Neural cell (in vitro differentiated cells): ENCODE results near the gene CKM. TPM values are rescaled to one million over a fixed set of nuclear protein-coding genes. Genes with fewer than 3 reads are reported as not detected.
"Not testable (repeated sequence)": the region's sequence is repeated elsewhere in the genome, so short reads cannot be mapped to it uniquely, and the experiment has no call there.

Experiments used
- H2AFZ ChIP-seq: fragments of 200-600, 300-800 bp; sonication (generic), shearing (Covaris generic); 2 replicates; pipeline ENCODE4 v1.6.0; 2014; ENCODE audit warnings: low read depth, mild to moderate bottlenecking, antibody characterized with exemption, low read length, moderate library complexity
- H3F3A ChIP-seq: fragments of 200-600 bp; shearing (Covaris generic); 2 replicates; pipeline ENCODE4 v1.6.1; 2016; ENCODE audit warnings: mild to moderate bottlenecking, moderate library complexity, mixed read lengths, antibody characterized with exemption, low read length; ENCODE audit not compliant: insufficient read depth, poor library complexity, severe bottlenecking
- H3K27ac ChIP-seq: fragments of 200-600, 300-800 bp; sonication (generic), shearing (Covaris generic); 2 replicates; pipeline ENCODE4 v1.5.1; 2014; ENCODE audit warnings: mild to moderate bottlenecking, low read length, moderate library complexity
- H3K27me3 ChIP-seq: fragments of 300-800, 200-600 bp; sonication (generic), shearing (Covaris generic); 2 replicates; pipeline ENCODE4 v1.6.0; 2014; ENCODE audit warnings: mild to moderate bottlenecking, low read depth, low read length, moderate library complexity; ENCODE audit not compliant: insufficient read depth
- H3K36me3 ChIP-seq: fragments of 300-800, 200-600 bp; sonication (generic), shearing (Covaris generic); 2 replicates; pipeline ENCODE4 v1.5.1; 2014; ENCODE audit warnings: mild to moderate bottlenecking, antibody characterized with exemption, low read length, moderate library complexity; ENCODE audit not compliant: insufficient read depth
- H3K4me2 ChIP-seq: fragments of 300-800, 200-600 bp; sonication (generic), shearing (Covaris generic); 2 replicates; pipeline ENCODE4 v1.6.0; 2014; ENCODE audit warnings: mild to moderate bottlenecking, low read length
- H3K4me3 ChIP-seq: fragments of 300-800, 200-600 bp; sonication (generic), shearing (Covaris generic); 2 replicates; pipeline ENCODE4 v1.5.1; 2014; ENCODE audit warnings: mild to moderate bottlenecking, low read length, moderate library complexity
- H3K79me2 ChIP-seq: fragments of 200-600 bp; shearing (Covaris generic); replicated peaks from 2 replicates; pipeline ENCODE4 v1.6.0; 2014; ENCODE audit warnings: mild to moderate bottlenecking, low read length, moderate library complexity; ENCODE audit not compliant: insufficient read depth
- H3K9ac ChIP-seq: fragments of 300-800, 200-600 bp; sonication (generic), shearing (Covaris generic); 2 replicates; pipeline ENCODE4 v1.6.1; 2016; ENCODE audit warnings: mild to moderate bottlenecking, low read length, mixed read lengths
- H3K9me2 ChIP-seq: fragments of 200-600 bp; shearing (Covaris generic); 2 replicates; pipeline ENCODE4 v1.6.1; 2016; ENCODE audit warnings: mild to moderate bottlenecking, low read length, mixed read lengths; ENCODE audit not compliant: insufficient read depth
- H3K9me3 ChIP-seq: fragments of 200-600, 300-800 bp; sonication (generic), shearing (Covaris generic); 2 replicates; pipeline ENCODE4 v1.6.1; 2016; ENCODE audit warnings: mild to moderate bottlenecking, mixed run types, low read length, moderate library complexity, mixed read lengths
- H4K20me1 ChIP-seq: fragments of 200-600 bp; shearing (Covaris generic); 2 replicates; pipeline ENCODE4 v1.6.1; 2016; ENCODE audit warnings: mild to moderate bottlenecking, mixed run types; ENCODE audit not compliant: insufficient read depth
- CTCF ChIP-seq: fragments of 450-650 bp; IDR thresholded peaks from 2 replicates; pipeline ENCODE4 v1.5.1; 2014; ENCODE audit warnings: antibody characterized with exemption, mild to moderate bottlenecking, moderate library complexity; ENCODE audit not compliant: poor library complexity, severe bottlenecking
- EP300 ChIP-seq: fragments of 450-650 bp; conservative IDR thresholded peaks from 2 replicates; pipeline ENCODE4 v1.6.1; 2014; ENCODE audit warnings: antibody characterized with exemption, mild to moderate bottlenecking, moderate library complexity; ENCODE audit not compliant: poor library complexity, severe bottlenecking
- EZH2 ChIP-seq: fragments of 200-600, 300-800 bp; shearing (Covaris generic), sonication (generic); IDR thresholded peaks from 2 replicates; pipeline ENCODE4 v1.6.1; 2014; ENCODE audit warnings: antibody characterized with exemption, low read length, borderline replicate concordance, mild to moderate bottlenecking; ENCODE audit not compliant: insufficient read depth, poor library complexity, severe bottlenecking
- MXI1 ChIP-seq: fragments of 450-650 bp; conservative IDR thresholded peaks from 2 replicates; pipeline ENCODE4 v1.6.1; 2014; ENCODE audit warnings: antibody characterized with exemption, mild to moderate bottlenecking; ENCODE audit not compliant: poor library complexity, severe bottlenecking
- POLR2AphosphoS5 ChIP-seq: IDR thresholded peaks from 2 replicates; pipeline ENCODE4 v1.6.1; 2012
- RAD21 ChIP-seq: fragments of 450-650 bp; conservative IDR thresholded peaks from 2 replicates; pipeline ENCODE4 v1.6.1; 2014; ENCODE audit warnings: antibody characterized with exemption, mild to moderate bottlenecking, moderate library complexity
- REST ChIP-seq: IDR thresholded peaks from 2 replicates; pipeline ENCODE4 v1.6.1; 2012; ENCODE audit warnings: borderline replicate concordance
- SMC3 ChIP-seq: fragments of 450-650 bp; conservative IDR thresholded peaks from 2 replicates; pipeline ENCODE4 v1.6.1; 2014; ENCODE audit warnings: antibody characterized with exemption, mild to moderate bottlenecking, moderate library complexity; ENCODE audit not compliant: poor library complexity
- TAF1 ChIP-seq: IDR thresholded peaks from 2 replicates; pipeline ENCODE4 v1.6.1; 2012; ENCODE audit warnings: low read depth
- polyA plus RNA-seq: library from polyadenylated mRNA; depleted of rRNA; stranded (reverse); fragments of >200 nt; gene quantifications from 2 replicates; pipeline ENCODE4 v1.2.3, GENCODE V29; 2014

The CKM gene
- polyA plus RNA-seq, 1 donor from 2014 or later, result 0.14 TPM

GRCh38 chr19:45339629-45340028 is 17.0 kb upstream of the CKM start:
- Histone ChIP-seq H4K20me1 (no peaks in the 10 kb centered on the region), H3K36me3 (no peaks in the 10 kb centered on the region), H3K9me3 (no peaks in the 10 kb centered on the region), H3K9ac (no peak overlapping the region), H3K9me2 (no peaks in the 10 kb centered on the region), H3K4me3 (no peak overlapping the region), H3K79me2 (no peaks in the 10 kb centered on the region), H3K27me3 (peaks cover 33% of the 10 kb centered on the region), H2AFZ (no peak overlapping the region), H3F3A (no peaks in the 10 kb centered on the region), H3K27ac (no peak overlapping the region), H3K4me2 (no peak overlapping the region)
- TF ChIP-seq EZH2 (no peak), POLR2AphosphoS5 (no peak), RAD21 (no peak), EP300 (no peak), CTCF (no peak), TAF1 (no peak)

- Histone ChIP-seq H3K4me3 (no peak overlapping the region), H3K9ac (no peak overlapping the region), H3K36me3 (no peaks in the 10 kb centered on the region), H3K27ac (no peak overlapping the region), H2AFZ (no peak overlapping the region), H4K20me1 (no peaks in the 10 kb centered on the region), H3K79me2 (no peaks in the 10 kb centered on the region), H3K27me3 (peaks cover 28% of the 10 kb centered on the region), H3K4me2 (no peak overlapping the region), H3F3A (no peaks in the 10 kb centered on the region), H3K9me2 (no peaks in the 10 kb centered on the region), H3K9me3 (no peaks in the 10 kb centered on the region)
- TF ChIP-seq REST (no peak), EP300 (no peak), MXI1 (no peak), CTCF (no peak), SMC3 (no peak), TAF1 (no peak), RAD21 (no peak), EZH2 (no peak), POLR2AphosphoS5 (no peak)
These were observed 14.1 kb upstream of the CKM start for GRCh38 chr19:45336696-45337251.

- not testable (repeated sequence) for H3K9me3 ChIP-seq, H3K4me2 ChIP-seq, H3K36me3 ChIP-seq, H3F3A ChIP-seq, H3K9me2 ChIP-seq, H3K79me2 ChIP-seq, H3K27ac ChIP-seq, H3K27me3 ChIP-seq, H3K9ac ChIP-seq, H2AFZ ChIP-seq, H4K20me1 ChIP-seq, H3K4me3 ChIP-seq
These were observed 12.2 kb upstream of the CKM start for GRCh38 chr19:45334881-45335280.
